Measurements from ENCODE around the gene RSRC1. TPM values are rescaled to one million over a fixed set of nuclear protein-coding genes. Genes with fewer than 3 reads are reported as not detected.

Gene RSRC1
- total RNA-seq, 1 experiment from 2014 or later = 37.9 TPM

DNA sequence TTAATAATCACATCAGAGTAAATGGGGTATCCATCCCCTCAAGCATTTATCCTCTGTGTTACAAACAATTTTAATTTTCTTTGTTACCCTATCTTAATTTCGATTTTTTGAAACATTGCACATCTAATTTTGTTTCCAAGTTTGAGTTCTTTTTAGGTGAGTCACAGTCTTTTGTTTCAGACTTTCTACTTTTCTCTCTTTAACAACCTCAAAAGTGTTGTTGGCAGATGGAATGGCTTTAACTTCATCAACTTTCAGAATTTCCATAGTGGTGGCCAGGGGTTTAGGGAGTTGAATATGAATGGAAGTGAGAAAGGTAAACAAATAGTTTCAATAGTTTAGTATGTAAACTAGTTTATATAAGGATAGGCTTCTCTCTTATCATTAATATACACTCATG is 238.1 kb downstream of the RSRC1 start:
- Histone ChIP-seq H3K27me3 (ENCODE audit: insufficient read depth, low read length) (no peaks in the 10 kb centered on the region), H2BK5ac (ENCODE audit: insufficient read length, low read length) (no peak overlapping the region), H3K14ac (ENCODE audit: insufficient read depth, low read length) (no peak overlapping the region), H3K4ac (ENCODE audit: low read depth, low read length) (no peak overlapping the region), H2BK120ac (ENCODE audit: low read depth, low read length, poor library complexity, severe bottlenecking) (no peak overlapping the region), H3K23ac (ENCODE audit: insufficient read length, low read depth, low read length) (no peak overlapping the region), H2BK20ac (ENCODE audit: low read depth, low read length, poor library complexity, severe bottlenecking) (no peak overlapping the region), H3K79me1 (ENCODE audit: insufficient read depth, low read depth, low read length, poor library complexity, severe bottlenecking) (no peaks in the 10 kb centered on the region), H3K9ac (ENCODE audit: extremely low read depth, insufficient read length, low read length) (no peak overlapping the region), H2AK5ac (ENCODE audit: insufficient read length, low read length) (no peak overlapping the region), H4K91ac (ENCODE audit: insufficient read length, low read depth, low read length) (no peak overlapping the region), H3T11ph (ENCODE audit: low read length) (no peak overlapping the region), H2BK15ac (ENCODE audit: low read depth, low read length) (no peak overlapping the region), H4K20me1 (ENCODE audit: control insufficient read depth, insufficient read depth, insufficient read length) (no peaks in the 10 kb centered on the region), H3K23me2 (ENCODE audit: insufficient read length, low read depth, low read length, poor library complexity, severe bottlenecking) (no peaks in the 10 kb centered on the region), H3K56ac (ENCODE audit: insufficient read length, low read depth, low read length) (no peak overlapping the region), H3K9me3 (ENCODE audit: control insufficient read depth, low read depth, low read length) (no peaks in the 10 kb centered on the region), H4K5ac (ENCODE audit: insufficient read length, low read depth, low read length) (no peak overlapping the region), H3K79me2 (ENCODE audit: insufficient read depth, low read length) (no peaks in the 10 kb centered on the region), H3K4me2 (ENCODE audit: insufficient read depth, insufficient read length, low read length) (no peak overlapping the region), H4K8ac (replicated peaks; ENCODE audit: insufficient read length, low read depth, low read length) (no peak overlapping the region), H3K18ac (ENCODE audit: insufficient read length, low read depth, low read length) (no peak overlapping the region), H3K27ac (ENCODE audit: insufficient read length, low read depth, low read length) (no peak overlapping the region), H2BK12ac (ENCODE audit: insufficient read length, low read depth, low read length) (no peak overlapping the region), H2AFZ (ENCODE audit: low read length) (no peak overlapping the region), H3K4me1 (ENCODE audit: insufficient read depth, low read length) (no peaks in the 10 kb centered on the region)
- no CpG with 5 or more reads among the region's 1 CpG for WGBS (ENCODE audit: extremely low coverage, insufficient read length, low lambda C conversion rate)
- TF ChIP-seq, protein P1, sequence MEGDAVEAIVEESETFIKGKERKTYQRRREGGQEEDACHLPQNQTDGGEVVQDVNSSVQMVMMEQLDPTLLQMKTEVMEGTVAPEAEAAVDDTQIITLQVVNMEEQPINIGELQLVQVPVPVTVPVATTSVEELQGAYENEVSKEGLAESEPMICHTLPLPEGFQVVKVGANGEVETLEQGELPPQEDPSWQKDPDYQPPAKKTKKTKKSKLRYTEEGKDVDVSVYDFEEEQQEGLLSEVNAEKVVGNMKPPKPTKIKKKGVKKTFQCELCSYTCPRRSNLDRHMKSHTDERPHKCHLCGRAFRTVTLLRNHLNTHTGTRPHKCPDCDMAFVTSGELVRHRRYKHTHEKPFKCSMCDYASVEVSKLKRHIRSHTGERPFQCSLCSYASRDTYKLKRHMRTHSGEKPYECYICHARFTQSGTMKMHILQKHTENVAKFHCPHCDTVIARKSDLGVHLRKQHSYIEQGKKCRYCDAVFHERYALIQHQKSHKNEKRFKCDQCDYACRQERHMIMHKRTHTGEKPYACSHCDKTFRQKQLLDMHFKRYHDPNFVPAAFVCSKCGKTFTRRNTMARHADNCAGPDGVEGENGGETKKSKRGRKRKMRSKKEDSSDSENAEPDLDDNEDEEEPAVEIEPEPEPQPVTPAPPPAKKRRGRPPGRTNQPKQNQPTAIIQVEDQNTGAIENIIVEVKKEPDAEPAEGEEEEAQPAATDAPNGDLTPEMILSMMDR (conservative IDR thresholded peaks at IDR 0.05) = no peak
- Mint-ChIP-seq H3K4me1 (peaks cover 5% of the 10 kb centered on the region in 2 experiments), H3K4me3 (no peak overlapping the region), H3K36me3 (ENCODE audit: insufficient read depth in 1 of 3, low read depth in 3 of 3) (no peaks in the 10 kb centered on the region), H3K27me3 (ENCODE audit: low read depth) (no peaks in the 10 kb centered on the region), H3K9me3 (no peaks in the 10 kb centered on the region), H3K27ac (peak overlapping the region in 2 of 3 experiments; percentile 25 to 97; a peak in 3 of 7 replicates)
- no peak for DNase-seq
